ENCODE measurements around the gene NOXA1.

GRCh38 chr9:137398561-137399468 is 24.4 kb upstream of the NOXA1 start:
- TF ChIP-seq CTCF (IDR thresholded peaks at IDR 0.05; ENCODE audit: poor library complexity, severe bottlenecking) (no peak), EP300 (conservative IDR thresholded peaks at IDR 0.05; ENCODE audit: poor library complexity, severe bottlenecking) (no peak), POLR2AphosphoS5 (IDR thresholded peaks at IDR 0.05) (no peak), REST (IDR thresholded peaks at IDR 0.05; ENCODE audit: borderline replicate concordance) (no peak), EZH2 (IDR thresholded peaks at IDR 0.05; ENCODE audit: borderline replicate concordance, insufficient read depth, low read length, poor library complexity, severe bottlenecking) (no peak), TAF1 (IDR thresholded peaks at IDR 0.05; ENCODE audit: low read depth) (no peak), MXI1 (conservative IDR thresholded peaks at IDR 0.05; ENCODE audit: poor library complexity, severe bottlenecking) (no peak)

Data from neural cell (in vitro differentiated cells).